ENCODE results near the gene PBLD.

The PBLD gene

DNA sequence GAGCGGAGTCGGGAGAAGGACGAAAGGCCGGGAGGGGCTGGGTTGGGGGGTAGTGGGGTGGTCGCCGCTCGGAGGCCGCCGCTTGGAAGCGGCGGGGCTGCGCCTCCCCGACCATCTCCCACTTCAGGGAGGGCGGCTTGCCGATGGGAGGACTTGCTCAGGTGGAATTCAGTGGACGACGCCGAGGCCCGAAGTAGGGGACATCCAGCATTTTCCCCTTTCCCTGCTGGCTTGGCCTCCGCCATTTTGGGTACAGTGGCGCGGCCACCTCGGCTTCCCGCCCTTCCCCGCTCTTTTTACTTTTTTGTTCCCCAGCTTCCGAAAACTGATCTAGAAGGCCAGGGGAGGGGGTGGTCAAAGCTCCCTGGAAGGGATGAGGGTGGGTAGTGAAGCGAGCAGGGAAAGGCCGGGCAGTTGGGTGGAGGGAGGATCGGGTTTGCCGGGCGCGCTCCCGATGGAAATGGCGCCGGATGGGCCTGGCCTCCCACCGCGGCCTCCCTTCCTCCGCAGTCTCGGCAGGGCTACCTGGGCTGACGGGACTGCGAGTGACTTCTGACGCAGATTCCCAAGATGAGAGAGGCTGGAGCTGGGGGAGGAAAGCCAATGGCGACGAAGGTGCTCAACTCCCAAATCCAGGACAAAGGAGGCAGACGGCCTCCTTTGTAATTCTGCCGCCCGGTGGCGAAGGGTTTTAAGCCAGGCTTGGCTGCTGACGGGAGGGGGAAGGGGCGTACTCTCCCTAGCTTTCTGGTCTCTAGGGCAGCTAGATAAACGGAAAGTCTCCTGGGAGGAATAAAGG is at the start of gene PBLD:
Gene PBLD, minus strand, starts transcription at position 670 of the 799 bp plus-strand sequence. CDS start 26,084 bp downstream, outside the sequence.
- peak; percentile 52 for DNase-seq (ENCODE audit: low spot score)

DNA sequence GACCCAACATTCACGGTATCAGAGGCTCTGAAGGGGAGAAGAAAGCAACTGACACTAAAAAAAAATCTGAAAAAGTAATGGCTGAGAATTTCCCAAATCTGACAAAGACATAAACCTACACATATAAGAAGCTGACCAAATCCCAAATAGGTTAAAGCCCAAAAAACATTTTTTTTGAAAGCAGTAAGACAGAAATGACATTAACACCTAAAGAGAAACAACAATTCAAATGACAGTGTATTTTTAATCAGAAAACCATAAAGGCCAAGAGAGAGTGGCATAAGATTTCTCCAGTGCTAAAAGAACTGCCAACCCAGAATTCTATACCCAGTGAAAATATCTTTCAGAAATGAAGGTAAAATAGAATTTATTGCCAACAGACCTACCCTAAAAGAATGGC is 38.9 kb upstream of the PBLD start:
- no peak for DNase-seq (ENCODE audit: low spot score)

DNA sequence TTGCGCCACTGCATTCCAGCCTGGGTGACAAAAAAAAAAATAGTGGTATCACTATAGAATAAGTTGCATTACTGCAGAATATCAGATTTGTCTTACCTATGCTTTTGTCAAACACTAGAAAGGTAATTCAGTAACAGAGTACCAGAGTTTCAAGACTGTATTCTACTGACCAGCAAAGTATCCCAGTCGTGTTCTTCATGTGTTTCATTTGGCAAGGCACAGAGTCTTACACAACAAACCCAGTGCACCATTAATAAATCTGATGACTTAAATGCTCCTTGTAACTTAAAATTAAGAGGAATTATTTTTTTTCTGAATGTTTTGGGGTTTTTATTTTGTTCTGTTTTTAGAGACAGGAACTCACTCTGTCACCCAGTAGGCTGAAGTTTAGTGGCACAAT is 34.4 kb upstream of the PBLD start:
- no peak for DNase-seq (ENCODE audit: low spot score)

DNA sequence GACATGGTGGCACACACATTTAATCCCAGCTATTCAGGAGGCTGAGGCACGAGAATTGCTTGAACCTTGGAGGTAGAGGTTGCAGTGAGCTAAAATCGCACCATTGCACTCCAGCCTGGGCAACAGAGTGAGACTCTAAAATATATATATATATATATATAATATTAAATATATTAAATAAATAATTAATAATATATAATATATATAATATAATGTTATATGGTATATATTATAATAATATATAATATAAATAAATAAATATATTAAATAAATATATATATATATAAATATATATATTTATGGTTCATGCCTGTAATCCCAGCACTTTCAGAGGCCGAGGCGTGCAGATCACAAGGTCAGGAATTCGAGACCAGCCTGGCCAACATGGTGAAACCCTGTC is 33.9 kb upstream of the PBLD start:
- DNase-seq (ENCODE audit: low spot score), result no peak

DNA sequence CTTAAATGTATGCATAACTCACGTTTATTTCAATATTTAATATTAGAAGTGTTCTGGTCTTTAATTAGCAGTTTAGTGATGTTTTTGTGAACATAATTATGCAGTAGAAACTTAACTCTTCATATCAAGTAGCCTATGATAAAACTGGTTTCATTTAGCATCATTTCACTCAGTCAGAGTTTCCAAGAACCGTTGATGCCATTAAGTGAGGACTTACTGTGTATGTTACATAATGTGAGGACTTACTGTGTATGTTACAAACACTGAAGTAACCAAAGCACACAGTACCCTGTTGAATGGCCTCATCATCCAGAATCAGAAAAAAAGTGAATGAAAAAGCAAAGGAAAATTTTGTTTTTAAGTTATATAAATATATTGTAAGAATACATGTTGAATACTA is 32.9 kb upstream of the PBLD start:
- DNase-seq (ENCODE audit: low spot score), result no peak

DNA sequence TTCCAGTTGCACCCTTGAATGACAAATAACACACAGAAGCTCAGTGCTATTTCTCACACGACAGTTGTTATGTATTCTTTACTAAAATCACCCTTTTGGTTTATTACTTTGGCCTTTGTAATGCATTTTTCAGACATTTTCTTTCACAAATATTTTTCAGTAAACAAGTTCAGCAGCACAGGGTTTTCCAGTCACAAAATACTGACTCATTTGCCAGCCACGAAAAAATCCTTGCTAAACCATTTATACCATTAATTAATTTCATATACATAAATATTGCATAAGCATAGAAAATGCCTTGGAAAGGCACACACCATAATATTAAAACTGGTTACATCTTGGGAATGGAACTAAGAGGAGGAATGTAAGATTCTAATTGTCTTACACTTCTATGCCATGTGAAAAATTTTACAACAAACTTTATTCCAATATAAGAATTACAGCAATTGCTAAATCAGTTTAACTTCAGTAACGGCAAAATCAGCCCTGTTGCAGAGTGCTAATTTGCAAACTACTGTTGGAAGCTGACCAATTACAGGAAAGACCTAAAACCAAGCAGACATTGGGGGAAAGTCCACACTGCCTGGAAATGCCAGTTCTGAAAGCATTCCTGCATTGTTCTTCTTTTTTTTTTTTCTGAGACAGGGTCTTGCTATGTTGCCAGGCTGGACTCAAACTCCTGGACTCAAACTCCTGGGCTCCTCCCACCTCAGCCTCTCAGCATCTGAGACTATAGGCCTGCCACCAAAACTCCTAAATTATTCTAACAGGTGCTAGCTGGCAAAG is 31.6 kb upstream of the PBLD start:
- DNase-seq (ENCODE audit: low spot score), result no peak

DNA sequence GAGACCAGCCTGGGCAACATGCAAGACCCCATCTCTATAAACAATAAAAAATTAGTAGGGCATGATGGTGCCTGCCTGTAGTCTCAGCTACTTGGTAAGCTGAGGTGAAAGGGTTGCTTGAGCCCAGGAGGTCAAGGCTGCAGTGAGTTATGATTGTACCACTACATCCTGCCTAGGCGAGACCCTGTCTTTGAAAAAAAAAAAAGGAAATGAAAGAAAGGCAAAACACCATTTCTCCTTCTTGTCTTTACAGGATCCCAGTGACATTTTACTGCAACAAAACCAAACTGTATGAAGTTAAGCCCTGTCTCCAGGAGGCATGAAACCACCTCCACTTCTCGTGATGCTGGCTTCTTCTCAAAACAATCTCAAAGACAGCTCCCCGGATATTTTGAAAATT is 29.9 kb upstream of the PBLD start:
- DNase-seq (ENCODE audit: low spot score), result no peak

DNA sequence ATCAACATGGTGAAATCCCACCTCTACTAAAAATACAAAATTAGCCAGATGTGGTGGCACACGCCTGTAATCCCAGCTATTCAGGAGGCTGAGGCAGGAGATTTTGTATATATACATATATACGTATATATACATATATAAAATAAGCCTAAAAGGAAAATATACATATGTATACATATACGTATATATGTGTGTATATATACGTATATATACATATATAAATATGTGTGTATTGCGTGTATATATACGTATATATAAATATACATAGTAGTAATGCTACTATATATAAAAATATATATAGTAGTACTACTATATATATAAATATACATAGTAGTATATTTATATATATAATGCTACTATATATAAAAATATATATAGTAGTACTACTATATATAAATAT is 26.5 kb upstream of the PBLD start:
- no peak for DNase-seq (ENCODE audit: low spot score)

DNA sequence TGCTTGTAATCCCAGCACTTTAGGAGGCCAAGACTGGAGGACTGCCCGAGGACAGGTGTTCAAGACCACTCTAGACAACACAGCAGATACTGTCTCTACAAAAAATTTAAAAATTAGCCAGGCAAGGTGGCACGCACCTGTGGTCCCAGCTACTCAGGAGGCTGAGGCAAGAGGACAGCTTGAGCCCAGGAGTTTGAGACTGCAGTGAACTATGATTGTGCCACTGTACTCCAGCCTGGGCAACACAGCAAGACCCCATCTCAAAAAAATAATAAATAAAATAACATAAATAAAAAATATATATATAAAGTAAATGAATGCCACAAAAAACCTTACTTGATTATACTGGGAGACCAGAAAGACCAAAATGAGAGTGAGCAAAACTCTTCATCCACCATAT is 20.8 kb upstream of the PBLD start:
- no peak for DNase-seq (ENCODE audit: low spot score)

DNA sequence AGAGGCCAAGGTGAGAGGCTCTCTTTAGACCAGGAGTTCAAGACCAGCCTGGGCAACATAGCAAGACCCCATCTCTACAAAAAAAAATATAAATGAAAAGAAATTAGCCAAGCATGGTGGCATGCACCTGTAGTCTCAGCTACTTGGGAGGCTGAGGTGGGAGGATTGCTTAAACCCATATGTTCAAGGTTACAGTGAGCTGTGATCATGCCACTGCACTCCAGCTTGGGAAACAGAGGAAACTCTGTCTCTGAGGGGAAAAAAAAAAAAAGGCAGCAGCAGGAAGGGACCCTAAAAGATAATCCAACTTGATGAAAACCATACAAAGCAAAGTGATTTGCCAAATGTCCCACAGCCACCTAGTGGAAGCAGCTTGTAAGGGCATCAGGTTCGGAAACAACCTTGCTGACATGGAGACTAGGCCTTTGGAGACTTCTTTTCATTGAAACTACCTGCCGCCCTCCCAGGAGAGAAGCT is 15.6 kb upstream of the PBLD start:
- peak; percentile 50 for DNase-seq (ENCODE audit: low spot score)

DNA sequence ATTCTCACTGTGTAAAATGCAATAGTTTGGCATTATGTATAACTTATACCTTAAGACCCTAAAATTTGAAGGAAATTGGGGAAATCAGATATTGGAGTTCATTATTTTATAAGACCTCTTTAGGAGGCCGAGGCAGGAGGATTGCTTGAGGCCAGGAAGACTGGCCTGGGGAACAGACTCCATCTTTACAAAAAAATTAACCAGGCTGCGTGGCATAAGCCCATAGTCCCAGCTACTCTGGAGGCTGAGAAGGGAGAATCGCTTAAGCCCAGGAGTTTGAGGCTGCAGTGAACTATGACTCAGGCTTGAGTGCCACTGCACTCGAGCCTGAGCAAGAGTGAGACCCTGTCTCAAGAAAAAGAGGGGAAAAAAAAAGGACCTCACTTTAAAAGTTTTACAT is 14.0 kb upstream of the PBLD start:
- DNase-seq (ENCODE audit: low spot score), result no peak

DNA sequence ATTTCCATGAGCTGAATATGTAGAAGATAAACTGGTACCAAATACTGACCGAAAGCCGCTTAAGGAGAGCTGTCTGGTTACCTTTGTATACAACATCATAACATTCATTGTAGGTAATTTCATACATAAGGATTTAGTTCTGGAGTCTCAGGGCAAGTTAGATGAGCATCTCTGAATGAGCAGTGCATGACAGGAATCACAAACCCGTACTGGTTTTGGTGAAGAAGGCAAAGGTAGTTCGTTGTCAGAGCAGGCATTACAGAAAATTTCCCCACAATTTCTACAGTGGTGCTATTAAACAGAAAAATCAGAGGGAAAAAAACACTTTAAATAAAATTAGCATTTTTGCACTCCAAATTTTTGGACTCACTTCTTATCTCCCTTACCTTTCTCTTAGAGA is 12.9 kb upstream of the PBLD start:
- no peak for DNase-seq (ENCODE audit: low spot score)

DNA sequence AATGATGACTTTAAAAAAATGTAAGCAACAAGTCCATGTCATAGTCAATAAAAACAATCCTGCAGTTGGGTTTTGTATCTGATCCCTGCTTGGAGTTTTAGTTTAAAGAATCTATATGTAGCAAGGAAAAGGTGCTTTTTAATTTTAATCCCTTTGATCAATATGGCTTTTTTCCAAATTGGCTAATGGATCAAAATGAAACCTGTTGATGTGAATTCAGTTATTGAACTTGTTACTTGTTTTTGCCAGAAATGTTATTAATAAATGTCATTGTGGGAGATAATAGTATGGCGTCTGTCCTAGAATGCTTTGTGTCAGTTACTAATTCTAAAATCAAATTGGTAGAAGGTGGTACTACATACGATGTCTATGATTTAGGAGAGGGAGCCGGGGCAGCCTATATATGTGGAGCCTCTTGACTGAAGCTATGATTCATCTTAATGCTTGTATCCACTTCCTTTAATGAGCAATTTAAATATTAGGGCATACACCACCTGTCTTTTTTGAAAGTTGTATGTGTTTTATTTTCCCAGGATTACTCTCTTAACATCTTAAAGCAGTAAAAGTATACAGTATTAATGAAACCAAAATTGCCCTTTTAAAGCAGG is 10.3 kb upstream of the PBLD start:
- no peak for DNase-seq (ENCODE audit: low spot score)

DNA sequence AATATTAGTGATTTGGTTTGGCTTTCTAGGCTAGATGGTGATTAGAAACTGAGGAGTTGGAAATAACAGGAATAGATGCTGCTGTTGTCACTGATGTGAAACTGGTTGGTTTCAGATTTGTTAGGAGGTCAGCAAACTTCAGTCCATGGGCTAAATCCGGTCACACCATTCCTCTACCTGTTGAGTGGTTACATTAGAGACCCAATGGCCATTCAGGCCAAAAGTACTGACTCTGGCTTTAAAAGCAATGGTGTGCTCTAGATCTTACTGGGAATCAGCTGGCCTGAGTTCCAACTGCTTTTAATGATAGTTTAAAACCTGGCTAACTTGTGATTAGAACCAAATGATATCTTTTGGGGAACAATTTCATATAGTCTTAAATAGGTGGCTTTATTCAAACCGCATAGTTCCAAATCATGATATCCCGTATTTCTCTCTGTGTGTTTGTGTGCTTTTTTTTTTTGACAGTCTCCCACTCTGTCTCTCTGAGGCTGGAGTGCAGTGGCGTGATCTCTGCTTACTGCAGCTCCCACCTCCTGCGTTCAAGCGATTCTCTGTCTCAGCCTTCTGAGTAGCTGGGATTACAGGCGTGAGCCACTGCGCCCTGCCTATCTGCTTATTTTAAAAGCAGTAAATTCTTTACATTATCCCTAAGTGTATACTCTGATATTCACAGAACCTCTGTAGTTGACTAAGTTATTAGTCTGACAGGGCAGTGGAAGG is 7.8 kb upstream of the PBLD start:
- DNase-seq (ENCODE audit: low spot score), result no peak

DNA sequence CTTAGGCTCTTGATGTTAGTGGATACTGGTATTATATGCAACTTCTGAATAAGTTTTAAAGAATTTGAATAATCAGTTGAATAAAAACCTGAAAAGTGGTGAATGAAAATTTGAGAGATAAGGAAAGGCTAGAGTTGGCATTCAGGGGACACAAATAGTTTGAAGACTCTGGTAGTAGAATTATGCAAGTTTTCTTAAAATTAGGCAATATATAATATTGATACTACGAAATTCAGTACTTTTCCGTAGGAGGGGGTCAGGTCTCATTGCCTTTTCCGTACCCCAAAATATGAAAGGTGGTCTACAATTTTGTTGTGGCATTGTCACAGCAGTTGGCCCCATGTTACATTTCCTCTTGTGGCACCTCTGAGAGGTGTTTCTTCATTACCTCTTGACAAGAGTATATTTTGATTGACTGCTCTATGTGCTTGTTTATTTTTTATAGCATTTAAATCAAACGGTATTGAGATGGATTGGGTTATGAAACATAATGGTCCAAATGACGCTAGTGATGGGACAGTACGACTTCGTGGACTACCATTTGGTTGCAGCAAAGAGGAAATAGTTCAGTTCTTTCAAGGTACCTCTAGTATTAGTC is 4.1 kb upstream of the PBLD start:
- no peak for DNase-seq (ENCODE audit: low spot score)

DNA sequence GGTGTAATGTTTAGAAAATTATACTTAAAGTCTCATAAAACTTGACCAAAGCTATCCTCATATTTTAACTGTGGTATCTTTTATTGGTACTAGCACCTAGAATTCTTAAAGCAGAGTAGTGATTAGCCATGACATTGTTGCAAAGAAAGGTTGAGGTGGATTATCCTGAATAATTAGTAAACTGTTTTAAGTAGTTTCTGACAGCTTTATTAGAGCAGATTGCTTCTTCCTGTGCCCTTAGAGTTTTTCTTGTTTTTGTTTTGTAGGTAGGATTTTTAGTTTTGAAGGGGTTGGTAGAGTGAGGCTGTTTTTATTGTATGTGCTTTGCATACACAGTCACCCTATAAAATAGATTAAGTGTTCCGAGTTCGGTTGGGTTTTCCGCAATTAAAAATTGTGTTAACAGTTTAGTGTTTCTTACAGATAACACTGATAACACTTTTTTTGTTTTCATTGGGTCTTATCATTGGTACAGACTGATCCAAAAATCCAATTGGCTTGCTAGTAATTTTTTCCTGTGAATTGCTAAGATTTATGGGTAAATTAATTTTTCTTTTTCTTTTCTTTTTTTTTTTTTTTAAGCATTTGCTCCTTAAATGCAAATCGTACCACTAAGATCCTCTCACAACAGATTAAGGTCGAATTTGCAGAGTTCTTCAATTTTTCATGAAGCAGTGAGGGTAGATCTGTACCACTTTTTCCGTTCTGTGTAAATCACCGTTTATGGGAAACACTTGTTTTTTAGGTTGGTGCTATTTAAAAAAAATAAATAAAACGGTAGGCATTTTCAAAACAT is 2.1 kb upstream of the PBLD start:
- no peak for DNase-seq (ENCODE audit: low spot score)

DNA sequence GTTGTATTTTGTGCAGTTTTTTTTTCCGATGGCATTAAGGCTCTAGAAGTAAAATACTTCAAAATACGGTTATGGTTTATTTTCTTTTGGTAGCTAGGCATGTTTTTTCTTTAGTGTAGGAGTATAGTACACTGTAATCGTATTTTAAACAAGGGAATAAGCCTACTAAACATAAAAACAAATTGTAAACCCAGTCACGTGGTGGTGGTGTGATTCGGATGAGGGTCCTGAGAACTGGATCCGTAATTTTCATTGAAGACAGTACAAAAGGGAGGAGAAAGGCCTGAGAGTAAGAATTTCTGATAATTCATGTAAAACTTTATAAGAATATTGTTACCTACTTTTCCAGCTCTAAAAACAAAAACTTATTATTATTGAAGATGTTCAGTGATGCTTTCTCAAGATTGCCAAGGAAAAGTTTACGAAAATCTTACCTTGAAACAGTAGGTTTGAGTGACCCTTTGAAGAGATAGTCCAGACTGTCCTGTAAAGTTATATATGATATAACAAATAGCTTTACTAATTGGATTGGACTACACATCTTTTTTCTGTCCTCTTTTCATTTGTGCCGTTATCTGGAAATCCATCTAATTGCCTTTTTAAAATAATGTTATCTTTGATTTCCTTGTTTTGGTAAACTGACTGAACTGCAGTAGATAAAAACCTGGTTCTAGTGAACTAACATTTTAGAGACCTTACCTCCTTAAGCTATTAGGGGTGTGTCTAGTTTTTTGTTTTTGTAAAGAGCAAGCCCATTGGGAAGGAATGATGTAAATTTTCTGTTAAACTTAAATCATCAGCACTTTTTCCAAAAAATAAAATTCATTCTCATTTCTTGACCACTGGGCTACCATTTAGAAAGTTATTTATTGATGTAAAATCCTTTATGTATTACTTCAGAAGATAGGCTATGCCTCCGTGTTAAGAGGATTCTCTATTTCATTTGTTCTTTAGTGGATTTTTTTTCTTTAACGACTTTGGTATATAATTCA is 1.0 kb upstream of the PBLD start:
- no peak for DNase-seq (ENCODE audit: low spot score)

DNA sequence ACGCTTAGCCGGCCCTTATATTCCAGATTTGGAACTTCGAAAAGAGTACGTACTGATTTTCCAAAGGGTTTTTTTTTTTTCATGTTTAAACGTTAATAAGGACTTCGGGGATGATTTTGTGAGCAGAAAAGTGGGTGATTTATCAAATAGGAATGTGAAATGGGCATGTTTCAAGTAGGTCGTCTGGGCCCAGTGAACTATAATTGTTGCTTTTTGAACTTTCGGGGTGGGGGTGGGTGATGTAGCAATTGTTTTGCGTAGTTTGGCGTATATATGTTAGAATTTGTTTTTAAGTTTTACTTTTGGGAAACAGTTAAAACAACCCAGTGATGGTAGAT is 299 bp upstream of the PBLD start:
- no peak for DNase-seq (ENCODE audit: low spot score)

DNA sequence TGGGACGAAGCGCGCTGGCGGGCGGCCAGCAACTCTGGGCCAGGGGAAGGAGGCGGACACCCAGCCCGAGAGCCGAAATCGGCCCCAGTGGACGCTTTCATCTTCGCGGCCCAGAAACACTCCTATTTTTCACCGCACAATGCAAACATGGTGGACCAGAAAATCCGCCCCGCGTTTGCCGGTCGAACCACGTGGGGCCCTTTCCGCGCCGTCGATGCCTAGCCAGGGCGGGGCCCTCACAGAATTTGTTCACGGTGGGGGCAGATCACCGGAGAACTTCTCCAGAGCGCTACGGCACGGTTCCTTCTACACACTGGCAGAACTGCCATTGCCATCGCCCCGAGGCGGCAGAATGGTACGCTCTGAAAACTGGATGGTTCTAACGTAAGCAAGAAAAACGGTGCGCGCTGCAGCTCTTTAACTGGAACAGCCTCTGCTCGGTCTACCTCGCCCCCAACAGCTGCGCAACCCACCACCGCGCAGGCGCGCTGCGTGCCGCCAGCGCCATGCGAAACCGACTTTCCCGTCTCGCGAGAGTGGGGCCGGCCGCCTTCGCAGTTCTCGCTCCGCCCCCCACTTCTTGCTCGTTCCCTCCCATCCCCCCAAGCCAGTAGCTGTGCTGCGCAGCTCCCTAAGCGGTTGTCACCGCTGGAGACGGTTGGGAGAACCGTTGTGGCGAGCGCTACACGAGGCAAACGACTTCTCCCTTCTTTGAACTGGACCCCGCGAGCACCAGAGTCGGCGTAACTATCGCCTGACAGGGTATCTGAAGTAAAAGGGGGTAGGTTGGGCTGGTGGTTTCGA is 1.1 kb downstream of the PBLD start, which contains the start of gene HNRNPH3:
Gene HNRNPH3, plus strand, starts transcription at position 610 of the 804 bp plus-strand sequence. CDS start 5,158 bp downstream, outside the sequence.
- peak; percentile 99 for DNase-seq (ENCODE audit: low spot score)
